Hematopoietic multipotent progenitor cell (in vitro differentiated cells): ENCODE results near the gene SLC25A43. TPM values are rescaled to one million over a fixed set of nuclear protein-coding genes. Genes with fewer than 3 reads are reported as not detected.
"Not testable (repeated sequence)": the region's sequence is repeated elsewhere in the genome, so short reads cannot be mapped to it uniquely, and the experiment has no call there.

Source experiments
- DNase-seq, 3 donors: peaks; one replicate each; pipeline ENCODE4 v3.0.0-alpha.2; 2011 to 2015; ENCODE audit warnings: low read depth in 2 of 3, low spot score in 2 of 3
- total RNA-seq: library from RNA; depleted of rRNA; stranded (reverse); fragments of >200 nt; gene quantifications from one replicate; pipeline ENCODE4 v1.2.3, GENCODE V29; 2012

The SLC25A43 gene
- 8.3 TPM for total RNA-seq

DNA sequence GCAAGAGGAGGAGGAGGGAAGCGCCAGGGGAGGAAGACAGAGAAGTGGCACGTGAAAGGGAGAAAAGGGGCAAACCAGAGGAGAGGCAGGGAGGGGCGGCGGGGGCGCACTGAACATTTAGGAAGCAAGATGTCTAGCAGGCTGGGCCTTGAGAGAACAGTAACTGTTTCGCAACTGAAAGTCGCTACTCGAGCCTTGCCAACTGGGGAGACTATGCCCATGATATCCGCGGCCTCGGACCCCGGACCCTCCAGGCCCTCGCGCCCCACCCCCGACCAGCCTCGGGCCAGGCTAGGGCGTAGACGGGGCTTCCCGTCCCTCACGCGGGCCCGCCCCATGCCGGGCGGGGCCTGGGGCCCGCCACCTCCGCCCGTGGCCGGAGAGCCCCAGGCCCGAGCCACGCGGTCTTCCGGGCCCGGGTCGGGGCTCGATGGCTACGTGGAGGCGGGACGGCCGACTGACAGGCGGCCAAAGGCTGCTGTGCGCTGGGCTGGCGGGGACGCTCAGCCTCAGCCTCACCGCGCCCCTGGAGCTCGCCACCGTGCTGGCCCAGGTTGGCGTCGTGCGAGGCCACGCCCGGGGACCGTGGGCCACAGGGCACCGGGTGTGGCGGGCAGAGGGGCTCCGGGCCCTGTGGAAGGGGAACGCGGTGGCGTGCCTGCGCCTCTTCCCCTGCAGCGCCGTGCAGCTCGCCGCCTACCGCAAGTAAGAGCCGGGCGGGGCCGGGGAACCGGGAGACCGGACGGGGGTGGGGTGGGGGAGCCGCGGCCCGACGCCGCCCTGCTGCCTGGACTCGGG lies at the start of gene SLC25A43:
Gene SLC25A43 (plus strand): TSS at position 363 of the 798 bp plus-strand sequence. CDS start 68 bp downstream, at position 431.
- DNase-seq, result peak in 2 of 3 donors; percentile 25 to 26

DNA sequence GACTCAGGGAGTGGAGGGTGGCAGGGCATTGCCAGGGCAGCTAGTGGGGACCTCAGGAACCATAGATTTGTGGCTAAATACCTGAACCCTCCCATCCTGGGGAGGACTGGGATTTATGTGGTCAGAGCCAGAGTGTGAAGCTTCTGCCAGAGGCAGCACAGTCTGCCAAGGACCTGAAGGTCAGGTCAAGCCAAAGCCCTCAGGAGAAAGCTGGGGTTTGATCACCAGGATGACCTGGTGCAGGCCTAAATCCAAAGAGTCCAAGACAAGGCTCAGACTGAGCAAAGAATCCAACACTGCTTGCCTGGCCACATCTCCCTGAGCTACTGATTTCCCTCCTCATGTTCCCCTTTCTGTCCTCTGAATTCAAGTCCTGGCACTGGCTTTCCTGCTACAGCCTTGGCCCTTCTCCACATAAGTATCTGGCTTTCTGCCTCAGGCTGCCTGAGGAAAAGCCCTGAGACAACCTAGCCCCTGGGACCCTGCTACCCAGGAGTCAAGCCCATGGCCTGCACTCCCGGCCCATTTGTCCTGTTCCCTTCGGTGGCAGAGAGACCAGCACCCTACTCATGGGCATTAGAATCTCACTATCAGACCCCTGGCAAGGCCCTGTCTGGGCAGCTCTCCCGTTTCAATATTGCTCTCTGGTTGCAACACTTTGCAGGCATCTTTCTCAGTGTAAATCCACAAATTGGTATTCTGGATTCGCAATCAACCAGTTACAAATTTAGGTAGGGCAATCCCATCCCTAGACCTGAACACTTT lies 39.3 kb upstream of the SLC25A43 start:
- DNase-seq, result no peak

DNA sequence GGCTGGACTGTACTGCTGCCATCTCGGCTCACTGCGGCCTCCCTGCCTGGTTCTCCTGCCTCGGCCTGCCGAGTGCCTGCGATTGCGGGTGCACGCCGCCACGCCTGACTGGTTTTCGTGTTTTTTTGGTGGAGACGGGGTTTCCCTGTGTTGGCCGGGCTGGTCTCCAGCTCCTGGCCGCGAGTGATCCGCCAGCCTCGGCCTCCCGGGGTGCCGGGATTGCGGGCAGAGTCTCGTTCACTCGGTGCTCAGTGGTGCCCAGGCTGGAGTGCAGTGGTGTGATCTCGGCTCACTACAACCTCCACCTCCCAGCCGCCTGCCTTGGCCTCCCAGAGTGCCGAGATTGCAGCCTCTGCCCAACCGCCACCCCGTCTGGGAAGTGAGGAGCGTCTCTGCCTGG lies 37.7 kb upstream of the SLC25A43 start:
- not testable (repeated sequence) for DNase-seq

DNA sequence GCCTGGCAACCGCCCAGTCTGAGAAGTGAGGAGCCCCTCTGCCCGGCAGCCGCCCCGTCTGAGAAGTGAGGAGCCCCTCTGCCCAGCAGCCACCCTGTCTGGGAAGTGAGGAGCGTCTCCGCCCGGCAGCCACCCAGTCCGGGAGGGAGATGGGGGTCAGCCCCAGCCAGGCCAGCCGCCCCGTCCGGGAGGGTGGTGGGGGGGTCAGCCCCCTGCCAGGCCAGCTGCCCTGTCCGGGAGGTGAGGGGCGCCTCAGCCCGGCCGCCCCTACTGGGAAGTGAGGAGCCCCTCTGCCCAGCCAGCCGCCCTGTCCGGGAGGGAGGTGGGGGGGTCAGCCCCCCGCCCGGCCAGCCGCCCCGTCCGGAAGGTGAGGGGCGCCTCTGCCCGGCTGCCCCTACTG lies 37.1 kb upstream of the SLC25A43 start:
- not testable (repeated sequence) for DNase-seq

DNA sequence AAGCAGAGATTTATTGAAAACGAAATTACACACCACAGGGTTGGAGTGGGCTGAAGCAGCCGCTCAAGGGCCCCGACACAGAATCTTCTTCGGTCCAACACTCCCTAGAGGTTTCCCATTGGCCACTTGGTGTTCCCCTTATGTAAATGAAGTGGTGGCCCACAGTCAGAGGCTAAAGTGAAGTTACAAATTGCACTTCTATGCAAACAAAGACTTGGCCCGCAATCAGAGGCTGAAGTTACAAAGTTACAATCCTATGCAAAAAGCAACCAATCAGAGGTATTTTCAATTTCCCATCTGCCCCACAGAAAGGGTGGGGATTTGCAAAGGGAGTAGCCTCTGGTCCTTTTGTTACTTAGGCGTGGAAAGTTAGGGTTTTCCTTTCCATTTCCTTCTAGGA lies 35.7 kb upstream of the SLC25A43 start:
- DNase-seq, result no peak

DNA sequence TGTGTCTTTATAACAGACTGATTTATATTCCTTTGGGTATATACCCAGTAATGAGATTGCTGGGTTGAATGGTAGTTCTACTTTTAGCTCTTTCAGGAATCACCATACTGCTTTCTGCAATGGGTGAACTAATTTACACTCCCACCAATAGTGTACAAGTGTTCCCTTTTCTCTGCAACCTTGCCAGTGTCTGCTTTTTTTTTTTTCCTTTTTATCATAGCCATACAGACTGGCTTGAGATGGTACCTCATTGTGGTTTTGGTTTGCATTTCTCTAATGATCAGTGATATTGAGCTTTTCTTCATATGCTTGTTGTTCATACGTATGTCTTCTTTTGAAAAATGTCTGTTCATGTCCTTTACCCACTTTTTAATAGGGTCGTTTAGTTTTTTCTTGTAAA lies 27.3 kb upstream of the SLC25A43 start:
- peak in 1 of 3 donors; percentile 7 for DNase-seq

DNA sequence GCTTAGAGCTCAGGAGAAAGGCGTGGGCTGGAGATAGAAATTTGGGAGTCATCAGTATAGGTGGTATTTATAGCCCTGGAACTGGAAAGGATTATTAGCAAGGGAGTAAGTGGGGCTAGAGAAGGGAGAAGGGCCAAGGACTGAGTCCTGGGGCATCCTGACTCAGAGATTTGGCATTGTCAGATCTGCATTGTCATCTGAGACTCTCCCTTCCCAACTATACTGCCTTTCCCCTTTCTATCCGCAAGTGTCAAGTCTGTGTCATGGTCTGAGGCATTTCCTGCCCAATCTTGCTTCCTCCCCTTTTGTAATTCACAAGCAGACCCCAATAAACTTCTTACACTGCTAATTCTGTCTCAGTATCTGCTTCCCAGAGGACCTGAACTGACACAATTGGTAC lies 24.4 kb upstream of the SLC25A43 start:
- DNase-seq, result no peak

DNA sequence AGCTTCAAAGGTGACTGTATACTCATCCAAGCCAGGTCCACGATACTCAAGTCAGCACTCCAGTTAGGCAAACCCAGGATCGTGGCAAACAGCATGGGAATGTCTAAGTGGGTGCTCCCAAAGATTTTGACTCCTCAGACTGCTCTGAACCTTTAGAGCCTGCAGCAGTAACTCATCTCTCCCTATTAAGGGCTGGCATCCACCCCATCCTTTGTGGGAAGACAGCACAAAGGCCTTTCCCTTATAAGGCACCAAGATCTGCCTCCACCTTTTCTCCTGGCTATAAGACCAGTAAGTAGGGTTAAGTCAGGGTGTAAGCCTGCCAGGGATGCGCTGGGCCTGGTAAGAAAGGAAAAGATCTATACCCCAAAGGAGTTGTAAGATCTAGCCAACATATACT lies 23.6 kb upstream of the SLC25A43 start:
- no peak for DNase-seq

DNA sequence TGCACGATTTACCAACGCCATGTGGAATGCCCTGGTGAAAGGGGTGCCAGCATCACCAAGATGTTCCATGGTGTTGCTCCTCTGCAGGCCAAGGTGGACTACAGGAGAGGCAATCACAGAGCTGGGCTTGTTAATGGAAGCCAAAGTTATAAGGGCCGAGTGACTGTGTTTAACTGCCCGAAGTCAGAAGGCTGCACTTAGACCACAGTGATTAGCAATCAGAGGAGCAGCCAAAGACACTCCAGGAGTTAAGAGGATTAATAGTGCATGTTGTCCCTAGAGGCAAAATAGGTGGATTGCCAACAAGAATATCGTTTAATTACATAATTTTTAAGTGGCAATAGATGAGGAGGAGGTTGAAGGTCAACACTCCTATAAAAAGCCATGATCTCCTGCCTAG lies 22.8 kb upstream of the SLC25A43 start:
- no peak for DNase-seq

DNA sequence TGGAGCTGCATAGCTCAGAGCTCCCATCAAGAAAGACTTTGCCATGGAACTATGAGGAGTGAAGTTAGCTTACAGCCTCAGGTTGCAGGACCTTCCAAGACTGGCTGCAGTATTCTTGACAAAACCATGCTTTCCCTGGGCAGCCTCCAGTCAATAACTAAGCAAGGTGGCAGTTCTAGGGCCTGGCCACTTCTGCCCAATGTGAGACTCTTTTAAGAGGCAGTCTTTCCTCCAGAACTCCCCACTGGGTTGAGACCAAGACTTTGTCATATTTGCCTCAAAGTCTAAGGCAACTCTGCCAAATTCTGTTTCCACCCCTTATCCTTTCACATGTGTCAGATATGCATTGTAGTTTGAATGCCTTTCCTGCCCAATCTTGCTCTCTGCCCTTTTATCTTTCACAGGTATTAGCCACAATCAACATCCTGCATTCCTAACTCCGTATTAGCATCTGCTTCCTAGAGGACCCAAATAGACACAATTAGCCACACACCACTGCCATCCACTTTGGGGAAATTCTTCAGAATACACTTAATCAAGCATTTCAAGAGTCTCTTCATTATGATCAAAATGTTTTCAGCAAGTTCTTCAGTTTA lies 17.7 kb upstream of the SLC25A43 start:
- DNase-seq, result no peak

DNA sequence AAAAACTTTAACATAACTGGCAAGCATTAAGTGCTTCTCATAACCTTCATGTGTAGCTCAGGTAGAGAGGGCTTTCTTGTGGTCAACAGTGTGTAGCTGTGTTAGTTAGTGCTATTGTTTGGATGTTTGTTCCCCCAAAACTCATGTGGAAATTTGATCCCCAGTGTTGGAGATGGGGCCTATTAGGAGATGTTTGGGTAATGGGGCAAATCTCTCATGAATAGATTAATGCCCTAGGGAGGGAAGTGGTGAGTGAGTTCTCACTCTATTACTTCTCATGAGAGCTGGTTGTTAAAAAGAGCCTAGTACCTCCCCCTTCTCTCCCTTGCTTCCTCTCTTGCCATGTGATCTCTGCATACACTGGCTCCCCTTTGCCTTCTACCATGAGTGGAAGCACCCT lies 16.5 kb upstream of the SLC25A43 start:
- DNase-seq, result no peak

DNA sequence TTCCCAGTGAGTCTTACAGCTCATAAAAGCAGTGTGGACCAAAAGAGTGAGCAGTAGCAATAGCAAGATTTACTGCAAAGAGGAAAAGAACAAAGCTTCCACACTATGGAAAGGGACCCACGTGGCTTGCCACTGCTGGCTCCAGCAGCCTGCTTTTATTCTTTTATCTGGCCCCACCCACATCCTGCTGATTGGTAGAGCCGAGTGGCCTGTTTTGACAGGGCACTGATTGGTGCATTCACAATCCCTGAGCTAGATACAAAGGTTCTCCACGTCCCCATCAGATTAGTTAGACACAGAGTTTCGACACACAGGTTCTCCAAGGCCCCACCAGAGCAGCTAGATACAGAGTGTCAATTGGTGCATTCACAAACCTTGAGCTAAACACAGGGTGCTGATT lies 12.5 kb upstream of the SLC25A43 start:
- not testable (repeated sequence) for DNase-seq

DNA sequence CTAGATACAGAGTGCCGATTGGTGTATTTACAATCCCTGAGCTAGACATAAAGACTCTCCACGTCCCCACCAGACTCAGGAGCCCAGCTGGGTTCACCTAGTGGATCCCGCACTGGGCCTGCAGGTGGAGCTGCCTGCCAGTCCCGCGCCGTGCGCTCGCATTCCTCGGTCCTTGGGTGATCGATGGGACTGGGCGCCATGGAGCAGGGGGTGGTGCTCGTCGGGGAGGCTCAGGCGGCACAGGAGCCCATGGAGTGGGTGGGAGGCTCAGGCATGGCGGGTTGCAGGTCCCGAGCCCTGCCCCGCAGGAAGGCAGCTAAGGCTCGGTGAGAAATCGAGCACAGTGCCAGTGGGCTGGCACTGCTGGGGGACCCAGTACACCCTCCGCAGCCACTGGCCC lies 11.7 kb upstream of the SLC25A43 start:
- not testable (repeated sequence) for DNase-seq

DNA sequence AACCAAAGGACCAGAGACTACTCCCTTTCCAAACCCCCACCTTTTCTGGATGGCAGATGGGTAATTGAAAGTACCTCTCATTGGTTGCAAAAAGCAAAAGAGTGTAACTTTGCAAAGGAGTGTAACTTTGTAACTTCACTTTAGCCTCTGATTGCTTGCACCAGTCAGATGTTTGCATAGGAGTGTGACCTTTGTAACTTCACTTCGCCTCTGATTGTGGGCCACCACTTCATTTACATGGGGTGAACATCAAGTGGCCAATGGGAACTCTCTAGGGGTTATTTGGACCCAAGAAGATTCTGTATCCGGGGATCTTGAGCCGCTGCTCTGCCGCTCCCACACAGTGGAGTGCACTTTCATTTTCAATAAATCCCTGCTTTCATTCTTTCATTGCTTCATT lies 9.9 kb upstream of the SLC25A43 start:
- no peak for DNase-seq

DNA sequence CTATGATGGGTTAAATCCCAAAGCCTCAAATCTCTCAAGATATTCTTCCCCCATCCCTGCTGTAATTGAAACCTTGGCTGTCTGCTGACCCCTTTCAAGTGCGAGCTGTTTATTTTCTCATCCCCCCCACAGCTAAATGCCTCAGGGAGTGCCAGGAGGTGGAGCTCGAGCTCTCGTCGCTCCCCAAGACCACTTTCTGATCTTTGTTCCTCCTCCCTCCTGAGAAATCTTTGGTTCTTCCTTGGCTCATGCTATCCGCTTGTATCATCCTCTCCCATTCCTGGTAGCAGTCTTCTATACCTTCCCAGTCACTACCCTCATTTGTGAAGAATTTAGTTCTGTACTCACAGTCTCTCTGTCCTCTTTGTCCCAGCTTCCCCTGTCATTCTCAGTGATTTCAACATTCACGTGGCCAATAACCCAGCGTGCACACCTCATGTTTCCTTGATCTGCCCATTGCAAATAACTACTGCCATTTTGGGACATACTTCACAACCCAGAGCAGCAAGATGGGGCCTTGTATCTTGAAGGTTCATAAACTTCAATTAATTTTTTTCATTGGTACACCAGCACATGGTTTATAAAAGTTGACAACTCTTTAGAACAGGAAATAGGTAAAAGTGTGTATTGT lies 9.2 kb upstream of the SLC25A43 start:
- DNase-seq, result no peak

DNA sequence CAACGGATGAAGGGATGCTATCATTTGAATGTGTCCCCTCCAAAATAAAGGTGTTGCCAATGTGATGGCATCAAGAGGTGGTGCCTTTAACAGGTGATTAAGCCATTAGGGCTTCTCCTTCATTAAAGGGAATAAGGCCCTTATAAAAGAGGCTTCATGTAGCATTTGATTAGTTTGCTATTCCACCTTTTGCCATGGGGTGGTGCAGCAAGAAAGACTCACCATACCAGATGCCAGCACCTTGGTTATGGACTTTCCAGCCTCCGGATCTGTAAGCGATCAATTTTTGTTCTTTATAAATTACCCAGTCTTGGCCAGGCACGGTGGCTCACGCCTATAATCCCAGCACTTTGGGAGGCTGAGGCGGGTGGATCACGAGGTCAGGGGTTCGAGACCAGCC lies 7.9 kb upstream of the SLC25A43 start:
- DNase-seq, result peak in 1 of 3 donors; percentile 49

DNA sequence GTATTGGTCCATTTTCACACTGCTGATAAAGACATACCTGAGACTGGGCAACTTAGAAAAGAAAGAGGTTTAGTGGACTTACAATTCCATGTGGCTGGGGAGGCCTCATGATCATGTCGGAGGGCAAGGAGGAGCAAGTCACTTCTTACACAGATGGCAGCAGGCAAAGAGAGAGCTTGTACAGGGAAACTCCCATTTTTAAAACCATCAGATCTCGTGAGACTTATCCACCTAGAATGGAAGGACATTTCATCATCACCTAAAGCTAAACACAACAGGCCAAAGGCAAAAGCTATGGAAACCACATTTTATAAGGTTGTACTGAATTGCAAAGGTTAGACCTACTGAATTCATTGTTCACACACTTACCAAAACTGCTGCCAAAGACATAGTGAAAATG lies 6.0 kb upstream of the SLC25A43 start:
- no peak for DNase-seq

DNA sequence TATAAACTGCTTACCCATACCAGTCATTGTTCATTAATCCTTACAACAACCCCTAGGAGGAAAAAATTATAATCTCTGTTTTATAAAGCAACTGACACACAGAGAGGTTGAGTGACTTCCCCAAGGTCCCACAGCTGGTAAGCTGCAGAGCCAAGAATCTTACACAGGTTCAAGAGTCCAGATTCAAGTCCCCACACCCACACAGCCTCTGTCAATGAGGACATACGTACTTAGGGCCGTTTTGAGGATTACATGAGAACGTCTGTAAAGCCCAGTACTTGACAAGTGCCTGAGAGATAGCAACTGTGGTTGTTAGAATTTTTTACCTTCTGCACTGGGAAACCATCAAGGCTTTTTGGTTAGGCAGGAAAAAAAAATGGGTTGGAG lies 556 bp upstream of the SLC25A43 start:
- DNase-seq, result peak in 1 of 3 donors; percentile 1

DNA sequence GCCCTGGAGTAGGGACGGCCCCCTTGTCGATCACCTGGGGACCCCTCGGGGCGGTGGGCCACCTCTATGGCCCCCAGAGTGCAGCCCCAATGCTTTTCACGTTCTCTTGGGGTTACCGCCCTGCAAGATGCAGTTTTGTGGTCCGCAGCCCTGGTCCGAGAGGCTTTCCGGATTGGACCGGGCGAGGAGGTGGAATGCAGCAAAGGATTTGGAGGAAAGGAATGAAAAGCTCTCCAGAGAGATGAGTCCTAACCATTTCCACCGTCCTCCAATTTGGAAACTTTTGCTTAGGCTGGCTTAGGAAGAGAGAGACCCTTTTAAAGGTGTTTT lies 601 bp downstream of the SLC25A43 start:
- no peak for DNase-seq

DNA sequence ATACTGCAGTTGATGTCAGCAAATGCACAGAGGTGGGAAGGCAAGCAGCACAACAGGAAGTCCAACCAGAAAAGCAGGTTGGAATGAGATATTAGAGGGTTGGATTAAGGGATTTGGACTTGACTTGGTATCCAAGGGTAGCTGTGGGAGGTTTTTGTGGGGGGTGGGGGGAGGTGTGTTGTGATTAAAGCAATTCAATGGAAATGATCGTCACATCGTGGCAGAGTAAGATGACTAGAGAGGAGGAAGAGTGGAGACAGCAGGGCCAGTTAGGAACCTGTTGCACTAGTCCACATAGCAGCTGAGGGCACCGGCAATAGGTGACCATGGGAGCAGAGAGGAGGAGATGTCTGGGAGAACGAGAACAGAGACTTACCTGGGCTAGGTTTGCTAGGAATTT lies 2.4 kb downstream of the SLC25A43 start:
- no peak for DNase-seq

DNA sequence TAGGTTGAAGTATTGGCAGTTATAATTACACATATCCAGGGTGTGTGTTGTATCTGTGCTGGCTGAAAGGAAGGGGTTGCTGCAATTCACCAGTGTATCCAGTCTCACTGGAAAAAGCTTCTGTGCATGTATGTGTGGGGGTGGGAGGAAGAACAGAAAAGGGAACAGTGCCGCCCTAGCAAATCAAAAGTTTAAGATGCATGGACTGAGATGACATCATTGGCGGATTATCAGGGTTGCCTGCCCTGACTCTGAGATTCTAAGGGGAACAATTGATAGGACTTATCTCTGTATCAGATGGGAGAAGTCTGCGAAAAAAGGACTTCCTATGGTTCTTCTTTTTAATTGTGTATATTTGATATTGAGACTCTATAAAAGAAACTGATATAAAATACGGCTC lies 3.5 kb downstream of the SLC25A43 start:
- DNase-seq, result no peak
